ENCODE data around the gene CMPK1. TPM values are rescaled to one million over a fixed set of nuclear protein-coding genes. Genes with fewer than 3 reads are reported as not detected.

Gene CMPK1
- total and polyA plus RNA-seq, 2 of the 4 experiments (the other 2 are of a cell fraction): 23.1 to 31.9 TPM

DNA sequence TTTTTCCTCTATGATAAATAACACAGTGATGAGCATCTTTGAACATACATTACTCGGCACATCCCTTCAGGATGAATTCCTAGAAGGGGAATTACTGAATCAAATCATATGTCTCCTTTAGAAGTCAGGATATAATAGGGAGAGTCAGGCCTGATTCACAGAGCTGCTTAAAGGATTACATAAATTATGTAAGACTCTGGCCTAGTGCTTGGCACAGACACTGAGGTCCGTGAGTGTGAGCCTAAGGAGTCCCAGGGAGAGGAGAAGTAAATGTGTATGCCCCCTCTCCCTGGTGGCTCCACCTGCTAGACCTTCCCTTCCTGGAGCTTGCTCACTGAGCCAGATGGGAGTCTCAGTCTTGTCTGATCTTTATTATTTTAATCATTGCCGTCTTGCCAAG, 73.9 kb downstream of the CMPK1 start:
- H2AFZ ChIP-seq (replicated peaks; ENCODE audit: low read length, poor library complexity): no peak overlapping the region
- no peak overlapping the region for H3K4me2 ChIP-seq (ENCODE audit: low read depth, low read length)
- H2BK15ac ChIP-seq (ENCODE audit: low read depth, low read length): no peak overlapping the region
- in situ Hi-C loops (cut with MboI; ENCODE audit: low sequenced_read_pairs): no loop called here
- H3K4ac ChIP-seq (ENCODE audit: low read depth, low read length): no peak overlapping the region
- TF ChIP-seq FOS (IDR thresholded peaks at IDR 0.05; ENCODE audit: low read depth, low read length): no peak
- TF ChIP-seq BHLHE40 (IDR thresholded peaks at IDR 0.05; ENCODE audit: low read depth, low read length): no peak
- no peak for TF ChIP-seq RAD21 (IDR thresholded peaks at IDR 0.05; ENCODE audit: low read length)
- no peak for TF ChIP-seq POLR2A (IDR thresholded peaks at IDR 0.05; ENCODE audit: low read depth, low read length)
- TF ChIP-seq CHD1 (IDR thresholded peaks at IDR 0.05; ENCODE audit: low read depth, low read length): no peak
- no peak for TF ChIP-seq ELK1 (IDR thresholded peaks at IDR 0.05; ENCODE audit: borderline replicate concordance, low read depth, low read length)
- no peak for TF ChIP-seq NFE2L2 (IDR thresholded peaks at IDR 0.05; ENCODE audit: low read depth, low read length)
- no peak for TF ChIP-seq MAZ (IDR thresholded peaks at IDR 0.05; ENCODE audit: borderline replicate concordance, low read depth, low read length)
- TF ChIP-seq MAFK (IDR thresholded peaks at IDR 0.05; ENCODE audit: low read depth, low read length): no peak
- TF ChIP-seq SMC3 (IDR thresholded peaks at IDR 0.05; ENCODE audit: low read depth, low read length): no peak
- no peak for TF ChIP-seq MXI1 (IDR thresholded peaks at IDR 0.05; ENCODE audit: borderline replicate concordance, low read depth, low read length)
- no peak for TF ChIP-seq RCOR1 (IDR thresholded peaks at IDR 0.05; ENCODE audit: insufficient replicate concordance, low read length)
- TF ChIP-seq, protein P1, sequence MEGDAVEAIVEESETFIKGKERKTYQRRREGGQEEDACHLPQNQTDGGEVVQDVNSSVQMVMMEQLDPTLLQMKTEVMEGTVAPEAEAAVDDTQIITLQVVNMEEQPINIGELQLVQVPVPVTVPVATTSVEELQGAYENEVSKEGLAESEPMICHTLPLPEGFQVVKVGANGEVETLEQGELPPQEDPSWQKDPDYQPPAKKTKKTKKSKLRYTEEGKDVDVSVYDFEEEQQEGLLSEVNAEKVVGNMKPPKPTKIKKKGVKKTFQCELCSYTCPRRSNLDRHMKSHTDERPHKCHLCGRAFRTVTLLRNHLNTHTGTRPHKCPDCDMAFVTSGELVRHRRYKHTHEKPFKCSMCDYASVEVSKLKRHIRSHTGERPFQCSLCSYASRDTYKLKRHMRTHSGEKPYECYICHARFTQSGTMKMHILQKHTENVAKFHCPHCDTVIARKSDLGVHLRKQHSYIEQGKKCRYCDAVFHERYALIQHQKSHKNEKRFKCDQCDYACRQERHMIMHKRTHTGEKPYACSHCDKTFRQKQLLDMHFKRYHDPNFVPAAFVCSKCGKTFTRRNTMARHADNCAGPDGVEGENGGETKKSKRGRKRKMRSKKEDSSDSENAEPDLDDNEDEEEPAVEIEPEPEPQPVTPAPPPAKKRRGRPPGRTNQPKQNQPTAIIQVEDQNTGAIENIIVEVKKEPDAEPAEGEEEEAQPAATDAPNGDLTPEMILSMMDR (conservative IDR thresholded peaks at IDR 0.05; ENCODE audit: low read depth, low read length): no peak
- ATAC-seq (ENCODE audit: low read depth): no peak
- ChIA-PET CTCF (interaction anchor here (0.5 kb wide), 1 partner anchor 980 kb away, joined by 3 read pairs; no protein-coding TSS in a partner anchor), POLR2A (ENCODE audit: unreplicated experiment) (no interaction called here)
- peaks cover 23% of the 10 kb centered on the region for H3K4me1 ChIP-seq (ENCODE audit: control insufficient read depth, insufficient read depth, low read length)
- peak; percentile 45 for DNase-seq
- H2BK5ac ChIP-seq (ENCODE audit: low read depth, low read length, poor library complexity, severe bottlenecking): no peak overlapping the region
- H2BK20ac ChIP-seq (ENCODE audit: low read depth, low read length): no peak overlapping the region
- no TSS peak for BruUV-seq (replicated peaks)
- H3K14ac ChIP-seq (replicated peaks; ENCODE audit: low read depth, low read length): no peak overlapping the region
- no peak overlapping the region for H3K18ac ChIP-seq (ENCODE audit: low read depth, low read length)
- no peaks in the 10 kb centered on the region for H3K9me3 ChIP-seq (ENCODE audit: control insufficient read depth, insufficient read depth, low read length)
- H4K91ac ChIP-seq (ENCODE audit: insufficient read depth, low read depth, low read length): no peak overlapping the region
- no peak overlapping the region for H3K23ac ChIP-seq (ENCODE audit: low read depth, low read length)
- no peaks in the 10 kb centered on the region for H3K79me1 ChIP-seq (ENCODE audit: low read depth in 1 of 2, low read length in 2 of 2)
- H4K8ac ChIP-seq (ENCODE audit: low read depth in 2 of 2, low read length in 2 of 2): no peak overlapping the region
- H3K27me3 ChIP-seq (ENCODE audit: control insufficient read depth, insufficient read depth, low read length): peaks cover 8% of the 10 kb centered on the region; the same call in 1 of the 2 replicates
- dilution Hi-C loops (cut with HindIII; ENCODE audit: low sequenced_read_pairs, unreplicated experiment): no loop called here
- no peak overlapping the region for H2BK120ac ChIP-seq (ENCODE audit: low read depth, low read length)
- intact Hi-C loops (cut with micrococcal nuclease): no loop called here
- H3K4me3 ChIP-seq (ENCODE audit: insufficient read depth, low read depth, low read length): no peak overlapping the region
- H3K27ac ChIP-seq (ENCODE audit: insufficient read depth, low read length): no peak overlapping the region
- no peak overlapping the region for H2AK5ac ChIP-seq (ENCODE audit: low read depth, low read length)
- no CpG with 5 or more reads among the region's 3 CpGs for WGBS, 2 experiments (ENCODE audit: extremely low coverage in 2 of 2, insufficient read length in 1 of 2)
- H3K56ac ChIP-seq (ENCODE audit: extremely low read depth, insufficient read depth, low read length): no peak overlapping the region
- no peaks in the 10 kb centered on the region for H3K36me3 ChIP-seq (ENCODE audit: control insufficient read depth, insufficient read depth, low read length)
- H2AK9ac ChIP-seq (replicated peaks; ENCODE audit: low read depth, low read length, poor library complexity): no peak overlapping the region
- peaks cover 15% of the 10 kb centered on the region for H3K9me1 ChIP-seq (ENCODE audit: insufficient read depth, low read length)
- no peak overlapping the region for H3K9ac ChIP-seq (ENCODE audit: low read depth, low read length)
- no peak overlapping the region for H4K5ac ChIP-seq (ENCODE audit: low read depth, low read length)
- no peaks in the 10 kb centered on the region for H4K20me1 ChIP-seq (ENCODE audit: insufficient read depth, low read length)
